DMS53 (cell line): ENCODE measurements around the gene PNKP.

Source experiments
- DNase-seq: peaks from one replicate; lab custom pipeline; 2025; lab: John Stamatoyannopoulos, UW

The PNKP gene

GRCh38 chr19:49866933-49867782, at the start of gene PNKP:
PNKP (minus strand) TSS chr19:49867576; CDS start chr19:49867204, 372 bp downstream.
- DNase-seq: peak; percentile 94

GRCh38 chr19:49915271-49915670, 47.9 kb upstream of the PNKP start:
- DNase-seq: peak; percentile 11

- no peak for DNase-seq
Observed at GRCh38 chr19:49913720-49914119, 46.3 kb upstream of the PNKP start.

GRCh38 chr19:49912965-49913685, 45.7 kb upstream of the PNKP start:
- no peak for DNase-seq

- DNase-seq: no peak
Observed at GRCh38 chr19:49911381-49912145, 44.2 kb upstream of the PNKP start.

- no peak for DNase-seq
Observed at GRCh38 chr19:49910179-49910578, 42.8 kb upstream of the PNKP start.

- DNase-seq: no peak
Observed at GRCh38 chr19:49908480-49909420, 41.4 kb upstream of the PNKP start.

- DNase-seq: no peak
Observed at GRCh38 chr19:49907745-49908446, 40.5 kb upstream of the PNKP start.

GRCh38 chr19:49906879-49907564, 39.6 kb upstream of the PNKP start:
- no peak for DNase-seq

- no peak for DNase-seq
Observed at GRCh38 chr19:49904136-49904535, 36.8 kb upstream of the PNKP start.

GRCh38 chr19:49896863-49897621, 29.7 kb upstream of the PNKP start, which contains the start of gene IL4I1:
IL4I1 (minus strand) TSS chr19:49896887; CDS start chr19:49896160, 727 bp downstream.
- DNase-seq: peak; percentile 34

- no peak for DNase-seq
Observed at GRCh38 chr19:49895566-49896297, 28.4 kb upstream of the PNKP start.

- no peak for DNase-seq
Observed at GRCh38 chr19:49894879-49895565, 27.6 kb upstream of the PNKP start.

GRCh38 chr19:49894011-49894664, 26.8 kb upstream of the PNKP start:
- no peak for DNase-seq

- no peak for DNase-seq
Observed at GRCh38 chr19:49892716-49893115, 25.3 kb upstream of the PNKP start.

- DNase-seq: no peak
Observed at GRCh38 chr19:49891393-49891792, 24.0 kb upstream of the PNKP start.
